HS-27A (cell line): ENCODE data around the gene SLF2.
A peak's percentile ranks its signal among the peaks of the same experiment; 100 is the strongest.

Experiments
- DNase-seq: peaks from one replicate; pipeline ENCODE4 v3.0.0-alpha.2; 2012; ENCODE audit warnings: low read depth, missing footprints

SLF2 gene

GRCh38 chr10:100899171-100899570 lies 13.6 kb upstream of the SLF2 start:
- DNase-seq, result no peak

GRCh38 chr10:100901051-100901450 lies 11.7 kb upstream of the SLF2 start:
- no peak for DNase-seq

GRCh38 chr10:100902622-100903021 lies 10.1 kb upstream of the SLF2 start:
- DNase-seq, result no peak

- no peak for DNase-seq
These were observed 7.8 kb upstream of the SLF2 start for GRCh38 chr10:100904917-100905316.

- no peak for DNase-seq
These were observed 5.6 kb upstream of the SLF2 start for GRCh38 chr10:100907175-100907574.

GRCh38 chr10:100907773-100908363 lies 4.9 kb upstream of the SLF2 start:
- no peak for DNase-seq

GRCh38 chr10:100908378-100908777 lies 4.4 kb upstream of the SLF2 start:
- no peak for DNase-seq

- DNase-seq, result no peak
These were observed 3.1 kb upstream of the SLF2 start for GRCh38 chr10:100909501-100910263.

- no peak for DNase-seq
These were observed 1.3 kb upstream of the SLF2 start for GRCh38 chr10:100911472-100911871.

- DNase-seq, result no peak
These were observed 654 bp upstream of the SLF2 start for GRCh38 chr10:100912013-100912604.

- no peak for DNase-seq
These were observed 705 bp downstream of the SLF2 start for GRCh38 chr10:100913470-100913865.

GRCh38 chr10:100917071-100917470 lies 4.3 kb downstream of the SLF2 start:
- no peak for DNase-seq

GRCh38 chr10:100923580-100923979 lies 10.8 kb downstream of the SLF2 start:
- DNase-seq, result no peak

GRCh38 chr10:100927266-100927665 lies 14.5 kb downstream of the SLF2 start:
- no peak for DNase-seq

- DNase-seq, result no peak
These were observed 15.3 kb downstream of the SLF2 start for GRCh38 chr10:100928039-100928438.

- DNase-seq, result no peak
These were observed 17.6 kb downstream of the SLF2 start for GRCh38 chr10:100930368-100930767.

- no peak for DNase-seq
These were observed 21.4 kb downstream of the SLF2 start for GRCh38 chr10:100934084-100934659.

GRCh38 chr10:100939763-100940344 lies 27.1 kb downstream of the SLF2 start:
- peak; percentile 7 for DNase-seq

GRCh38 chr10:100942229-100942628 lies 29.5 kb downstream of the SLF2 start:
- DNase-seq, result no peak

GRCh38 chr10:100943508-100943907 lies 30.7 kb downstream of the SLF2 start:
- no peak for DNase-seq

- DNase-seq, result no peak
These were observed 33.0 kb downstream of the SLF2 start for GRCh38 chr10:100945754-100946153.

- DNase-seq, result no peak
These were observed 36.2 kb downstream of the SLF2 start for GRCh38 chr10:100948916-100949315.

GRCh38 chr10:100960251-100960650 lies 47.5 kb downstream of the SLF2 start:
- DNase-seq, result no peak
